Measurements from ENCODE around the gene TMEM239.

DNA sequence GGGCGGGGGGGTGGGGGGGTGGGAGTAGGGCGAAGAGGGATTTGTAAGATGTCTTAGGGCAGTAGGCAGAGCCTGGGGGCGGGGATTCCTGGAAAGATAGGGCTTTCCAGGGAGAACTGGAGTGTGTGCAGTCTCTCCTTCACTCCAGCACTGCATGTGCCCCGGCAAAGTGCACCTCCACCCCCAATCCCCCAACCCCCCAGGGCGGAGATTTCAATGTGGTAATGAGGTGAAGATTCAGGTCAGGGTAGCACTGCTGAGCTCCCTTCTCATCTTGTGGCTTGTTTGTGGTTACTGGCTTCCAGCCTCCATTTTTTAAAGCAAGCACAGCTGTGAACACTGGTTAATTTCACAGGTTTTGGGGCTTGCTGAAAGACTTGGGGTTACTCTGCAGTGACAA lies 5.9 kb downstream of the TMEM239 start:
- TF ChIP-seq SP1 (IDR thresholded peaks at IDR 0.05), result no peak
- TF ChIP-seq, protein P1, sequence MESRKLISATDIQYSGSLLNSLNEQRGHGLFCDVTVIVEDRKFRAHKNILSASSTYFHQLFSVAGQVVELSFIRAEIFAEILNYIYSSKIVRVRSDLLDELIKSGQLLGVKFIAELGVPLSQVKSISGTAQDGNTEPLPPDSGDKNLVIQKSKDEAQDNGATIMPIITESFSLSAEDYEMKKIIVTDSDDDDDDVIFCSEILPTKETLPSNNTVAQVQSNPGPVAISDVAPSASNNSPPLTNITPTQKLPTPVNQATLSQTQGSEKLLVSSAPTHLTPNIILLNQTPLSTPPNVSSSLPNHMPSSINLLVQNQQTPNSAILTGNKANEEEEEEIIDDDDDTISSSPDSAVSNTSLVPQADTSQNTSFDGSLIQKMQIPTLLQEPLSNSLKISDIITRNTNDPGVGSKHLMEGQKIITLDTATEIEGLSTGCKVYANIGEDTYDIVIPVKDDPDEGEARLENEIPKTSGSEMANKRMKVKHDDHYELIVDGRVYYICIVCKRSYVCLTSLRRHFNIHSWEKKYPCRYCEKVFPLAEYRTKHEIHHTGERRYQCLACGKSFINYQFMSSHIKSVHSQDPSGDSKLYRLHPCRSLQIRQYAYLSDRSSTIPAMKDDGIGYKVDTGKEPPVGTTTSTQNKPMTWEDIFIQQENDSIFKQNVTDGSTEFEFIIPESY (IDR thresholded peaks at IDR 0.05), result no peak

All from liver (tissue), 2 donors.